Dermis microvascular lymphatic vessel endothelial cell (primary cell): ENCODE results near the gene APOBEC3B. TPM values are rescaled to one million over a fixed set of nuclear protein-coding genes. Genes with fewer than 3 reads are reported as not detected.
"Not testable (repeated sequence)": the region's sequence is repeated elsewhere in the genome, so short reads cannot be mapped to it uniquely, and the experiment has no call there.

Experiments used
- DNase-seq, 2 donors: peaks; one replicate each; pipeline versions ENCODE4 v3.0.0 to v3.0.0-alpha.2; 2010; ENCODE audit warnings: low read depth in 2 of 2
- total RNA-seq: library from RNA; depleted of rRNA; stranded (reverse); fragments of >200 nt; gene quantifications from 2 replicates; pipeline ENCODE4 v1.2.1, GENCODE V29; 2014

Gene APOBEC3B
- total RNA-seq, 1 donor from 2014 or later: 1.3 TPM

- DNase-seq: no peak
Measured at GRCh38 chr22:38951734-38952133, 30.4 kb upstream of the APOBEC3B start.

GRCh38 chr22:38952281-38952993 lies 29.7 kb upstream of the APOBEC3B start:
- no peak for DNase-seq

- DNase-seq: no peak
Measured at GRCh38 chr22:38953091-38953490, 29.1 kb upstream of the APOBEC3B start.

- no peak for DNase-seq
Measured at GRCh38 chr22:38953577-38954413, 28.4 kb upstream of the APOBEC3B start.

- DNase-seq: no peak
Measured at GRCh38 chr22:38954414-38955043, 27.6 kb upstream of the APOBEC3B start.

GRCh38 chr22:38955250-38955905 lies 26.8 kb upstream of the APOBEC3B start:
- DNase-seq: no peak

- DNase-seq: no peak
Measured at GRCh38 chr22:38955926-38956325, 26.2 kb upstream of the APOBEC3B start.

GRCh38 chr22:38956551-38956950 lies 25.6 kb upstream of the APOBEC3B start:
- DNase-seq: no peak

- no peak for DNase-seq
Measured at GRCh38 chr22:38957046-38957770, 24.9 kb upstream of the APOBEC3B start, which contains the start of gene APOBEC3A. APOBEC3A (plus strand) TSS chr22:38957609; CDS start chr22:38957692, 83 bp downstream.

- no peak for DNase-seq
Measured at GRCh38 chr22:38957808-38958650, 24.1 kb upstream of the APOBEC3B start.

- DNase-seq: not testable (repeated sequence)
Measured at GRCh38 chr22:38958651-38958943, 23.6 kb upstream of the APOBEC3B start.

- no peak for DNase-seq
Measured at GRCh38 chr22:38959590-38959989, 22.6 kb upstream of the APOBEC3B start.

GRCh38 chr22:38960673-38961072 lies 21.5 kb upstream of the APOBEC3B start:
- not testable (repeated sequence) for DNase-seq

GRCh38 chr22:38963291-38963738 lies 18.8 kb upstream of the APOBEC3B start:
- DNase-seq: not testable (repeated sequence)

- no peak for DNase-seq
Measured at GRCh38 chr22:38963872-38964271, 18.3 kb upstream of the APOBEC3B start.

GRCh38 chr22:38964306-38964705 lies 17.8 kb upstream of the APOBEC3B start:
- DNase-seq: no peak

- DNase-seq: no peak
Measured at GRCh38 chr22:38964989-38965388, 17.2 kb upstream of the APOBEC3B start.

GRCh38 chr22:38965614-38966379 lies 16.4 kb upstream of the APOBEC3B start:
- no peak for DNase-seq

- no peak for DNase-seq
Measured at GRCh38 chr22:38966380-38966702, 15.8 kb upstream of the APOBEC3B start.

GRCh38 chr22:38966942-38967341 lies 15.2 kb upstream of the APOBEC3B start:
- DNase-seq: no peak
